Body of pancreas (tissue), 4 donors: ENCODE measurements around the gene DAAM1.

Source experiments
- CTCF ChIP-seq, 7 experiments: fragments of 450-650 bp in 4 of 7; fragments of 200-600 bp in 3 of 7; sonication (generic) in 3 of 7; IDR thresholded peaks; one replicate each; pipeline ENCODE4 v1.5.1; 2016 to 2019; ENCODE audit warnings: antibody characterized with exemption in 7 of 7
- POLR2A ChIP-seq, 3 donors: fragments of 450-650 bp; IDR thresholded peaks; one replicate each; pipeline ENCODE4 v1.6.1; 2016; ENCODE audit warnings: antibody characterized with exemption in 3 of 3, mild to moderate bottlenecking in 2 of 3

GRCh38 chr14:59213368-59214315 is 25.2 kb downstream of the DAAM1 start:
- TF ChIP-seq CTCF (IDR thresholded peaks at IDR 0.05) (no peak), POLR2A (IDR thresholded peaks at IDR 0.05) (no peak)
